H1 (cell line): ENCODE data around the gene IL26. TPM values are rescaled to one million over a fixed set of nuclear protein-coding genes. Genes with fewer than 3 reads are reported as not detected.

Experiments used
- CTCF ChIA-PET: fragments of 300-600 bp; sonication (Branson Sonifier 250); formaldehyde crosslinking; loops from one replicate; lab custom pipeline; 2021; ENCODE audit not compliant: partially characterized antibody; lab: Charles Lee
- POLR2A ChIA-PET: fragments of 300-600 bp; sonication (Branson Sonifier 250); formaldehyde crosslinking; loops from one replicate; lab custom pipeline; 2021; ENCODE audit warnings: inconsistent platforms; ENCODE audit not compliant: partially characterized antibody; lab: Charles Lee
- DNase-seq, 2 experiments: peaks; one replicate each; pipeline versions ENCODE4 v3.0.0 to v3.0.0-alpha.2; 2010 to 2022; ENCODE audit warnings: low spot score in 2 of 2, low read depth in 1 of 2, mixed read lengths in 1 of 2
- FAIRE-seq: peaks from 2 replicates; lab custom pipeline; 2011; peaks lifted over from hg19 to GRCh38; lab: Jason Lieb, UNC
- H2AFZ ChIP-seq: 2 replicates; pipeline ENCODE4 v1.8.1; 2012; ENCODE audit warnings: low read length, inconsistent platforms
- H2AK5ac ChIP-seq: 2 replicates; pipeline ENCODE4 v1.6.1; 2013; ENCODE audit warnings: low read depth, low read length
- H2BK120ac ChIP-seq: replicated peaks from 2 replicates; pipeline ENCODE3; 2013; ENCODE audit warnings: low read depth, low read length, inconsistent platforms
- H2BK12ac ChIP-seq: 2 replicates; pipeline ENCODE4 v1.6.1; 2013; ENCODE audit warnings: low read depth, low read length
- H2BK15ac ChIP-seq: 2 replicates; pipeline ENCODE4 v1.6.1; 2013; ENCODE audit warnings: low read length
- H2BK20ac ChIP-seq: 2 replicates; pipeline ENCODE4 v1.6.1; 2013; ENCODE audit warnings: low read length
- H2BK5ac ChIP-seq: 2 replicates; pipeline ENCODE4 v1.6.1; 2013; ENCODE audit warnings: low read depth, low read length
- H3K14ac ChIP-seq: 2 replicates; pipeline ENCODE4 v1.6.1; 2013; ENCODE audit warnings: inconsistent platforms; ENCODE audit not compliant: insufficient read length
- H3K18ac ChIP-seq: 2 replicates; pipeline ENCODE4 v1.6.1; 2013; ENCODE audit warnings: low read length; ENCODE audit errors: extremely low read depth
- H3K23ac ChIP-seq: 2 replicates; pipeline ENCODE4 v1.6.1; 2013; ENCODE audit warnings: inconsistent platforms; ENCODE audit not compliant: insufficient read length
- H3K23me2 ChIP-seq: 2 replicates; pipeline ENCODE4 v1.6.1; 2013; ENCODE audit warnings: low read depth, low read length
- H3K27ac ChIP-seq: 2 replicates; pipeline ENCODE4 v1.6.1; 2011; ENCODE audit warnings: low read depth, low read length, inconsistent platforms
- H3K27me3 ChIP-seq, 4 experiments: replicated peaks in 1 of 4; 1 replicate in 1 of 4; 2 replicates in 3 of 4; pipeline versions ENCODE4 v1.6.1 to v1.8.1; 2011 to 2013; ENCODE audit warnings: low read length in 3 of 4, mild to moderate bottlenecking in 3 of 4, inconsistent platforms in 2 of 4, mixed read lengths in 2 of 4, moderate library complexity in 1 of 4; ENCODE audit not compliant: control insufficient read depth in 3 of 4, insufficient read depth in 3 of 4; ENCODE audit errors: extremely low read depth in 1 of 4
- H3K36me3 ChIP-seq, 4 experiments: 2 replicates each; pipeline versions ENCODE4 v1.6.1 to v1.8.1; 2011 to 2013; ENCODE audit warnings: mild to moderate bottlenecking in 4 of 4, low read length in 3 of 4, moderate library complexity in 2 of 4, control low read depth in 1 of 4, inconsistent platforms in 1 of 4; ENCODE audit not compliant: insufficient read depth in 4 of 4, control insufficient read depth in 2 of 4
- H3K4ac ChIP-seq: replicated peaks from 2 replicates; pipeline ENCODE3; 2013; ENCODE audit warnings: low read length, low read depth, mixed read lengths, inconsistent platforms; ENCODE audit not compliant: insufficient read length
- H3K4me1 ChIP-seq, 4 experiments: replicated peaks in 1 of 4; 1 replicate in 1 of 4; 2 replicates in 3 of 4; pipeline versions ENCODE4 v1.6.1 to v1.8.1; 2011 to 2013; ENCODE audit warnings: low read length in 3 of 4, inconsistent platforms in 2 of 4, mixed read lengths in 1 of 4; ENCODE audit not compliant: insufficient read depth in 4 of 4, control insufficient read depth in 3 of 4
- H3K4me2 ChIP-seq, 2 experiments: 2 replicates each; pipeline versions ENCODE4 v1.6.1 to v1.8.1; 2011 to 2013; ENCODE audit warnings: low read depth in 2 of 2, low read length in 2 of 2, control low read depth in 1 of 2, inconsistent platforms in 1 of 2, mild to moderate bottlenecking in 1 of 2; ENCODE audit not compliant: insufficient read depth in 1 of 2
- H3K4me3 ChIP-seq, 4 experiments: fragments of 200-600, 300-600 bp in 1 of 4; sonication (generic), shearing (Covaris generic), sonication (Bioruptor Twin) in 1 of 4; 2 replicates each; pipeline versions ENCODE4 v1.5.1 to v1.8.1; 2011 to 2016; ENCODE audit warnings: low read length in 4 of 4, low read depth in 3 of 4, control low read depth in 2 of 4, inconsistent platforms in 2 of 4, mild to moderate bottlenecking in 2 of 4, mixed read lengths in 1 of 4, moderate library complexity in 1 of 4; ENCODE audit not compliant: insufficient read depth in 2 of 4; ENCODE audit errors: extremely low read depth in 1 of 4
- H3K56ac ChIP-seq: replicated peaks from 2 replicates; pipeline ENCODE3; 2013; ENCODE audit warnings: low read depth, mild to moderate bottlenecking, mixed read lengths, low read length, inconsistent platforms; ENCODE audit not compliant: insufficient read length
- H3K79me1 ChIP-seq: 2 replicates; pipeline ENCODE4 v1.6.1; 2013; ENCODE audit warnings: low read depth, low read length, control low read depth
- H3K79me2 ChIP-seq, 2 experiments: 2 replicates each; pipeline versions ENCODE4 v1.6.1 to v1.8.1; 2012 to 2013; ENCODE audit warnings: low read length in 2 of 2, mild to moderate bottlenecking in 2 of 2, inconsistent platforms in 1 of 2; ENCODE audit not compliant: insufficient read depth in 2 of 2, control insufficient read depth in 1 of 2
- H3K9ac ChIP-seq, 4 experiments: replicated peaks in 1 of 4; 1 replicate in 1 of 4; 2 replicates in 3 of 4; pipeline versions ENCODE4 v1.6.1 to v1.8.1; 2011 to 2013; ENCODE audit warnings: low read depth in 3 of 4, low read length in 3 of 4, control low read depth in 2 of 4, mild to moderate bottlenecking in 2 of 4, moderate library complexity in 2 of 4, inconsistent platforms in 1 of 4; ENCODE audit errors: extremely low read depth in 1 of 4
- H3K9me3 ChIP-seq, 2 experiments: 2 replicates each; pipeline versions ENCODE4 v1.6.1 to v1.8.1; 2012 to 2013; ENCODE audit warnings: mild to moderate bottlenecking in 2 of 2, moderate library complexity in 2 of 2, control low read depth in 1 of 2, inconsistent platforms in 1 of 2, low read depth in 1 of 2, low read length in 1 of 2, mixed read lengths in 1 of 2; ENCODE audit not compliant: insufficient read depth in 2 of 2
- H4K20me1 ChIP-seq, 2 experiments: replicated peaks in 1 of 2; 2 replicates each; pipeline versions ENCODE3 to v1.8.1; 2011 to 2013; ENCODE audit warnings: inconsistent platforms in 2 of 2, low read length in 2 of 2, mild to moderate bottlenecking in 1 of 2; ENCODE audit not compliant: insufficient read depth in 2 of 2, control insufficient read depth in 1 of 2
- H4K5ac ChIP-seq: 2 replicates; pipeline ENCODE4 v1.6.1; 2013; ENCODE audit warnings: low read length, low read depth, mixed read lengths, inconsistent platforms; ENCODE audit not compliant: insufficient read length
- H4K8ac ChIP-seq: 2 replicates; pipeline ENCODE4 v1.8.0; 2013; ENCODE audit warnings: mild to moderate bottlenecking, moderate library complexity, low read length, inconsistent platforms; ENCODE audit not compliant: insufficient read depth; ENCODE audit errors: extremely low read depth
- H4K91ac ChIP-seq: replicated peaks from 2 replicates; pipeline ENCODE3; 2013; ENCODE audit warnings: low read length, mixed read lengths, inconsistent platforms; ENCODE audit not compliant: insufficient read length
- CTCF ChIP-seq, 3 experiments: IDR thresholded peaks; 1 replicate in 2 of 3; 2 replicates in 1 of 3; pipeline versions ENCODE4 v1.5.1 to v1.6.1; 2011; ENCODE audit warnings: low read length in 3 of 3, mild to moderate bottlenecking in 3 of 3, inconsistent platforms in 2 of 3, low read depth in 1 of 3, moderate library complexity in 1 of 3; ENCODE audit not compliant: insufficient read depth in 1 of 3; ENCODE audit errors: control extremely low read depth in 1 of 3
- FOSL1 ChIP-seq: IDR thresholded peaks from 2 replicates; pipeline ENCODE4 v1.6.1; 2011; ENCODE audit warnings: mild to moderate bottlenecking, low read depth, low read length, moderate library complexity; ENCODE audit not compliant: insufficient read depth
- RAD21 ChIP-seq, 2 experiments: IDR thresholded peaks in 1 of 2; conservative IDR thresholded peaks in 1 of 2; 2 replicates each; pipeline ENCODE4 v1.6.1; 2011; ENCODE audit warnings: low read depth in 2 of 2, low read length in 2 of 2, improper control_type of control experiment in 1 of 2, inconsistent platforms in 1 of 2, mild to moderate bottlenecking in 1 of 2, moderate library complexity in 1 of 2
- TAF1 ChIP-seq: IDR thresholded peaks from 2 replicates; pipeline ENCODE4 v1.6.1; 2011; ENCODE audit warnings: mild to moderate bottlenecking, low read depth, low read length
- WGBS, 2 experiments: shearing (Covaris generic) in 1 of 2; methylation state at CpG; one replicate each; pipeline versions ENCODE4 v1.1.6 to v1.1.7; 2013 to 2015; ENCODE audit warnings: low lambda C conversion rate in 2 of 2, mixed read lengths in 2 of 2, inconsistent platforms in 1 of 2, low coverage in 1 of 2, missing lambda C conversion rate in 1 of 2; ENCODE audit not compliant: insufficient replicate concordance in 2 of 2, insufficient coverage in 1 of 2, insufficient read length in 1 of 2; ENCODE audit errors: extremely low coverage in 1 of 2, missing lambda C conversion rate in 1 of 2; 5-methylcytosine and 5-hydroxymethylcytosine counted together
- polyA plus RNA-seq, 7 experiments: library from polyadenylated mRNA; depleted of rRNA in 3 of 7; stranded (reverse) in 5 of 7; unstranded in 2 of 7; fragments of >200 nt in 5 of 7; fragments of 200-250 nt in 2 of 7; gene quantifications; 1 replicate in 5 of 7; 2 replicates in 1 of 7; 4 replicates in 1 of 7; pipeline versions ENCODE4 v1.2.1 to v1.2.3, GENCODE V29; 2011 to 2013; ENCODE audit warnings: missing spikeins in 2 of 7, mixed read lengths in 2 of 7
- total RNA-seq: library from RNA; stranded (reverse); fragmentation: NEBNext Ultra II Directional; extraction: Animal tissue kit (Norgen Biotek cat#: 25700); gene quantifications from 2 replicates; pipeline ENCODE4 v1.2.1, GENCODE V29; 2021

The IL26 gene
- total and polyA plus RNA-seq, 2 of the 8 experiments (the other 6 are each of a cell fraction or from before 2014, with no cell fraction given) = not detected

- no peak overlapping the region for H4K91ac ChIP-seq
- H4K5ac ChIP-seq = no peak overlapping the region
- no peaks in the 10 kb centered on the region for H3K4me1 ChIP-seq
- no peak overlapping the region for H3K4ac ChIP-seq
- no peaks in the 10 kb centered on the region for H3K9me3 ChIP-seq
- 67% methylated on average over 2 of the region's 2 CpGs; no CpG with 5 or more reads in 1 of the 2 experiments for WGBS, 2 experiments
- TF ChIP-seq RAD21 (IDR thresholded peaks at IDR 0.05 in 1 of 2, conservative IDR thresholded peaks at IDR 0.05 in 1 of 2; ENCODE audit: low read depth in 2 of 2, low read length in 2 of 2) (peak; percentile 70 to 74), FOSL1 (no peak), CTCF (IDR thresholded peaks at IDR 0.05; ENCODE audit: control extremely low read depth in 1 of 3, insufficient read depth in 1 of 3, low read depth in 1 of 3, low read length in 3 of 3) (peak in 2 of 3 experiments; percentile 49 to 52; a peak in 2 of 4 replicates), TAF1 (no peak)
- DNase-seq = no peak
- ChIA-PET POLR2A (no interaction called here), CTCF (interaction anchor here (0.6 to 7.5 kb wide), 39 partner anchors 10 to 982 kb away, joined by 3 to 82 read pairs (median 5); partner anchors contain the start of gene IL26)
- no peak overlapping the region for H2AK5ac ChIP-seq
- no peak overlapping the region for H3K14ac ChIP-seq
- H3K4me2 ChIP-seq = no peak overlapping the region
- H3K27ac ChIP-seq = no peak overlapping the region
- H2BK120ac ChIP-seq = no peak overlapping the region
- H3K79me2 ChIP-seq = no peaks in the 10 kb centered on the region
- FAIRE-seq = no peak
- no peak overlapping the region for H4K8ac ChIP-seq
- H4K20me1 ChIP-seq = no peaks in the 10 kb centered on the region
- no peak overlapping the region for H3K9ac ChIP-seq
- H3K27me3 ChIP-seq = no peaks in the 10 kb centered on the region
- no peak overlapping the region for H3K18ac ChIP-seq
- H2BK15ac ChIP-seq = no peak overlapping the region
- H3K36me3 ChIP-seq = no peaks in the 10 kb centered on the region
- H3K23me2 ChIP-seq = no peaks in the 10 kb centered on the region
- H3K23ac ChIP-seq = no peak overlapping the region
- H2BK12ac ChIP-seq = no peak overlapping the region
- H2BK20ac ChIP-seq = no peak overlapping the region
- H3K56ac ChIP-seq = no peak overlapping the region
- no peak overlapping the region for H2AFZ ChIP-seq
- no peak overlapping the region for H2BK5ac ChIP-seq
- H3K4me3 ChIP-seq = no peak overlapping the region
- no peaks in the 10 kb centered on the region for H3K79me1 ChIP-seq
Measured at GRCh38 chr12:68158432-68158831, 67.2 kb downstream of the IL26 start.
